ENCODE data around the gene MTMR2. TPM values are rescaled to one million over a fixed set of nuclear protein-coding genes. Genes with fewer than 3 reads are reported as not detected.
"Not testable (repeated sequence)": the region's sequence is repeated elsewhere in the genome, so short reads cannot be mapped to it uniquely, and the experiment has no call there.

MTMR2 gene
- total RNA-seq, 1 donor from 2014 or later: 37.3 TPM

DNA sequence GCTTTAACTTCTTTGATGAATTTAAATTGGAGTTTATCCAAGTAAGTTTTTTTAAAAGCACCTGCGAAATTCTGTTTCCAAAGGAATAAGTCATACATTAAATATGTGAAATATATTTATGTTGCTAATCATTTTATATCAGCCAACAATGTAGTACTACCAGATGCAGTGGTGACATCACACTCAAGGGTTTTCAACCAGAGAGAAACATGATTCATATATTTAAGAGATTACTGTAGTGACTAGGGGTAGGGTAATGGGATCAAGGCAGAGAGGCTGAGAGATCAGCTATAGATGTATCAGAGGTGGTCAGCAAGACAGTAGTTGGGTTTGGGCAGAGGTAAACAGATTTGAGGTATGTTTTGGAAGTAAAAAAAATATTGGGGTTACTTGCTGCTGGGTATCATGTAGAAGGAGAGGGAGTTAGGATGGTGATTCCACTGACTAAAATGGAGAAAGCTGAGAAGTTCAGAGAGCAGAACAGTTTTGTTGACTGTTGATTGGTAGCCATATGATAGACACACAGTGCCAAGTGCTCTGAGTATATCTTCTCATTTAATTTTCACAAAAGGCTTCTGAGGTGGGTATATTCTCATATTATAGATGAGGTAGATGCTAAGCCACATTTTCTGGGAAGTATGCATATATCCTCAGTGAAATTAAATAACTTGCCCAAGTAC lies 94.2 kb downstream of the MTMR2 start:
- DNase-seq (ENCODE audit: extremely low read depth, low read depth, low spot score): no peak

DNA sequence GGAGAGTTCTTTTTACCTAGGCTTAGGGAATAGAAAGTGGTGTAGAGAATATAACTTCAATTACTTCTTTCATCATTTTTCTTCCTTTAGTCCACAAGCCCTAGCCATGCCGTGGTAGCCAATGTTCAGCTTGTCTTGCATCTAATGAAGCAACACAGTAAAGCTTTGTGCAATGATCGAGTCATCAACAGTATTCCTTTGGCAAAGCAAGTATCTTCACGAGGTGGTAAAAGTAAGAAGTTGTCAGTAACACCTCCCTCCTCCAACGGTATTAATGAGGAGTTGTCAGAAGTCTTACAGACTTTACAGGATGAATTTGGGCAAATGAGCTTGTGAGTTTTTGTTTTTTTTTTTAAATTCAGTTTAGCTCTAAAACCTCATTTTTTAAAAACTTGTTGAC lies 96.2 kb downstream of the MTMR2 start:
- DNase-seq (ENCODE audit: extremely low read depth, low read depth, low spot score): no peak

DNA sequence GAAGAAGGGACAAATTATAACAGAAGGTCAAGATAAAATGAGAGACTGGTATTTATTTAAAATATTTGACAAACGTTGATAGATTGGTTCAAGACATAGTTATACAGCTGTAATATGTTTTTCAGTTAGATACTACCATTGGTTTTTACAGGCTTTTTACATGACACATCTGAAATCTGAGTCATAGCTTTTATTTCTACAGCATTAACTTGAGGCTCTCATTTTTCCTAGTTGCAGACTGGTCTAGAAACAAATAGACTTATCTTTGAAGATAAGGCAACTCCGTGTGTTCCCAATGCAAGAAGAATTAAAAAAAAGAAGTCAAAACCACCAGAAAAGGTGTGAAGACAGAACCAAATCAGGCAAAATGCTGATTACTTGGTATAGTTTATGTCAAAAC lies 102.3 kb downstream of the MTMR2 start:
- DNase-seq (ENCODE audit: extremely low read depth, low read depth, low spot score): no peak

DNA sequence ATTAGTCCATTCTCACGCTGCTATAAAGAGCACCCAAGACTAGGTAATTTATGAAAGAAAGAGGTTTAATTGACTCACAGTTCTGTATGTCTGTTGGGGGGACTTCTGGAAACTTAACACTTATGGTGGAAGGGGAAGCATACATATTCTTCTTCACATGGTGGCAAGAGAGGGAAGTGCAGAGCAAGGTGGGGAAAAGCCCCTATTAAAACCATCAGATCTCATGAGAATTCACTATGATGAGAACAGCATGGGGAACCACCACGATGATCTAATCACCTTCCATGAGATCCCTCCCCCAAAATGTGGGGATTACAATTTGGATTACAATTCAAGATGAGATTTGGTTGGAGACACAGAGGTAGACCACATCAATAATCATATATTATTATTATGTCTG lies 107.9 kb downstream of the MTMR2 start:
- no peak for DNase-seq (ENCODE audit: extremely low read depth, low read depth, low spot score)

DNA sequence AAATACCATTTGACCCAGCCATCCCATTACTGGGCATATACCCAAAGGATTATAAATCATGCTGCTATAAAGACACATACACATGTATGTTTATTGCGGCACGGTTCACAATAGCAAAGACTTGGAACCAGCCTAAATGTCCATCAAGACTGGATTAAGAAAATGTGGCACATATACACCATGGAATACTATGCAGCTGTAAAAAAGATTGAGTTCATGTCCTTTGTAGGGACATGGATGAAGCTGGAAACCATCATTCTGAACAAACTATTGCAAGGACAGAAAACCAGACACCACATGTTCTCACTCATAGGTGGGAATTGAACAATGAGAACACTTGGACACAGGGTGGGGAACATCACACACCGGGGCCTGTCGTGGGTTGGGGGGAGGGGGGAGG lies 112.9 kb downstream of the MTMR2 start:
- DNase-seq (ENCODE audit: extremely low read depth, low read depth, low spot score): not testable (repeated sequence)

DNA sequence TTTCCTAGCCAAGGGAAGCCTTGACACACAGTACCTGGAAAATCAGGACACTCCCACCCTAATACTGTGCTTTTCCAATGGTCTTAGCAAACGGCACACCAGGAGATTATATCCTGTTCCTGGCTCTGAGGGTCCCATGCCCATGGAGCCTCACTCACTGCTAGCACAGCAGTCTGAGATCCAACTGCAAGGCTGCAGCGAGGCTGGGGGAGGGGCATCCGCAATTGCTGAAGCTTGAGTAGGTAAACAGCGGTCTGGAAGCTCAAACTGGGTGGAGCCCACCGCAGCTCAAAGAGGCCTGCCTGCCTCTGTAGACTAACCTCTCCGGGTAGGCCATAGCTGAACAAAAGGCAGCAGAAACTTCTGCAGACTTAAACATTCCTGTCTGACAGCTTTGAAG lies 117.4 kb downstream of the MTMR2 start:
- not testable (repeated sequence) for DNase-seq (ENCODE audit: extremely low read depth, low read depth, low spot score)

DNA sequence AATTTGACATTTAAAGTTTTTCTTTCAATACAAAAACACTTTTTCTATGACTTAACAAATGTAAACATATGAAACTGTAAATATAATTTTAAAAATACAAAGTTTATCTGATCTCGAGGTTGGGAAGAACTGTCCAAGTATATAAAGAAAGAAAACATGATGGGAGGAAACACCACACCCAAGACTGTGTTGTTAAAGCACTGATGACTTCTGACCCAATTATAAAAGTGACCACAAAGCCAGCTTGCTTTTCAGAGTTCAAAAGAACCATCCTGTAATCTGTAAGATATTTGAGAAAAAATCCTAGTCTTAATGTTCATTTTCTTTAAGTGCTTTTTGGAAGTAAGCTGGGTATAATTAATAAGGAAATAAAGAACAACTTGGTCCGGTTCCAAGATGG lies 118.0 kb downstream of the MTMR2 start:
- DNase-seq (ENCODE audit: extremely low read depth, low read depth, low spot score): no peak

DNA sequence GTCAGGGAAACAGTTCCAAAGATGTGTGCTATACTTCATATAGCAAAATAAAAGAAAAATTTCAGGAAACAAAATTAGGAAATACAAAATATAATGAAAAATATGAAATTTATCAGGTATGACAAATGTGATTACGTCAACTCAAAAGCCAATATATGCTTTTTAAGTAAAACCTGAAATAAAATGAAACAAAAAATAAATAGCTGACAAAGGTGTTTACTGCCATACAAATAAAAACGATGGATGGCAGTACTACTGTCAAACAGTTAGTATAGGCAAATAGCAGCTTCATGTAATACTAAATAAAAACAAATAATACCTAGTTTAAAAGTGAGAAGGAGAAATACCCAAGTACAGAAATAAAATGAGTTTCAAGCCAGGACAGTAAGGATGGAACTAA lies 119.9 kb downstream of the MTMR2 start:
- no peak for DNase-seq (ENCODE audit: extremely low read depth, low read depth, low spot score)

DNA sequence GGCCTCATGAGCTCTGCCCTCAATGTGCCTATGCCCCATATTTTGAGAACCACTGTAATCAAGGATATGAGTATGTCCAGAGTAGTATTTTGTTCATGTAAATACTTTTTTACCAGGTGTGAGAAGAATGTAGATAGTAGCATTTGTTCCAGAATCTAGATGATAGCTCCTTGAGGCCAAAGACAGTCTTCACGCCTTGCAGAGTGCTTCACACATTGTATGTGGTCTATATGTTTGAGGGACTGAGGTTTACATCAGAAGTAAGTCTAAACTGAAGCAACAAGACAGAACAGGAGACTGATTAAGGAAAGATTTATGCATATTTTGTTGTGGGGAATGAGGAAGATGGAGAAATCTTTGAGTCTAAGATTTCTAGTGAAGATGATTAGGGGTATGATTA lies 121.1 kb downstream of the MTMR2 start:
- no peak for DNase-seq (ENCODE audit: extremely low read depth, low read depth, low spot score)

DNA sequence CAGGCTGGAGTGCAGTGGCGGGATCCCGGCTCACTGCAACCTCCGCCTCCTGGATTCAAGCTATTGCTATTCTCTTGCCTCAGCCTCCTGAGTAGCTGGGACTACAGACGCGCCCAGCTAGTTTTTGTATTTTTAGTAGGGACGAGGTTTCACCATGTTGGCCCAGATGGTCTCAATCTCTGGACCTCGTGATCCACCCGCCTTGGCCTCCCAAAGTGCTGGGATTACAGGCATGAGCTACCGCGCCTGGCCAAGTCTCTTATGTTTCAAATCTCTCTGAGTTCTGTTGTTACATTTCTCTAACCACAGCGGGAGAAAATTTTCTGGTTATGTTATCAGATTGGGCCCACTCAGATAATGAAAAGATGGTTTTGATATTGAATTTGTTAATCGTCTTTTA lies 123.5 kb downstream of the MTMR2 start:
- no peak for DNase-seq (ENCODE audit: extremely low read depth, low read depth, low spot score)

DNA sequence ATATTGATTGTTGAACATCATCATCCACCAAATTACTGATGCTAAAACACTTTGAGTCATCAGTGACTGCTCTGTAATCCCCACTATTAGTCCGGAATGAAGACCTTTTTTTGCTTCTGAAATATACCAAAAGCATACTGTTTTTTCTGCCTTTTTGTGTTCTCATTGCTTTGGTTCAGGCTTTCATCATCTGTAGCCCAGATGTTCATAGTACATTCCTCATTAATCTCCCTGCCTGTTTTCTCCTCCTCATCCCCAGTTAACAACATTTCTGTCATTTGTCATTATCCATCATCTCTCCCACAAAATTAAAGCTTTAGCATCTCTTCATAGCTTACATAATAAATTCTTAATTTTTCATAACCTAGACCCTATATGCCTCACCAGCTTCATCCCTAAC lies 124.4 kb downstream of the MTMR2 start:
- no peak for DNase-seq (ENCODE audit: extremely low read depth, low read depth, low spot score)

DNA sequence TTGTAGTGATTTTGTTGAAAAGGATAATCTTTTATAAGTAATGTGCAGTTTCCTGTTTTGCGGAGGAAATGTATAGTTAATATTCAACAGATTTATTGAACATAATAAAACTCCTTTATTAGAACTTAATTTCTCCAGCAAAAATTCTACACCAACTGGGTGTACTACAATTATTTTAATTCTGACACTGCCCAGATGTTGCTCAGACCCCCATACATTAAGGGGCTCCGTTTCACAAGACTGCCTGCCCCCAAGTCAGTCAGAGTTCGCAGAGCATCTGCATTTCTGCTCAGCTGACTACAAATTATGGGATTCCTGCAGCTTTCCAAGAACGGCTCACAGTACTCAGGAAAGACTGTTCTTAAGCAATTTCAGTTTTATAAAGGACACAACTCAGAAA lies 127.4 kb downstream of the MTMR2 start:
- no peak for DNase-seq (ENCODE audit: extremely low read depth, low read depth, low spot score)

DNA sequence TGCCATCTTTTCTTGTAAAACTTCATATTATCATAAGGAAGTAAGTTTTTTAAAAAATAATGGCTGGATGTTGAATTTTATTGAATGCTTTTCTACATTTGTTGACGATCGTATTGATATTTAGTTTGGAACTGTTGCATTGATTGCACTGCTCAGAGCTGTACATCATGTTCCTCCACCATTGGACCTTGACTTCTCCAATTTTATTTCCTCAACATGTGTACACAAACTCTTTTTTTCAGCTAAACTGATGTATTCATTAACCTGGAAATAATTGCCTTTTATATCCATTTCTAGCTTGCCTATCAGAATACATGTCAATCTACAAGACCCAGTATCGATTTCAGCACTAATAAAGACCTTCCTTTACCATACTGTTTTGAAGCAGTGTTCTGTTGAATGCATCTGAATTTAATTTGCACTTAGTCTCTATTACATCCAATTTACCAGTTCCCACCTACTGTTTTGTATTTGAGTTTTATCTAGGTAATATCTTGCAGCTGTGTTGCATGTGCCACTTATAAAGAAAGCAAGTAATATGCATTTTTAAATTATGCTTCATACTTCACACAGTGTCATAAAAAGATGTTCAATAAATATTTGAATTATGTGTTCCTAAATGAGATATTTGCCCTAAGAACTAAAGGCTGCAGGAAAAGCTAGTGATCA lies 128.1 kb downstream of the MTMR2 start:
- no peak for DNase-seq (ENCODE audit: extremely low read depth, low read depth, low spot score)

DNA sequence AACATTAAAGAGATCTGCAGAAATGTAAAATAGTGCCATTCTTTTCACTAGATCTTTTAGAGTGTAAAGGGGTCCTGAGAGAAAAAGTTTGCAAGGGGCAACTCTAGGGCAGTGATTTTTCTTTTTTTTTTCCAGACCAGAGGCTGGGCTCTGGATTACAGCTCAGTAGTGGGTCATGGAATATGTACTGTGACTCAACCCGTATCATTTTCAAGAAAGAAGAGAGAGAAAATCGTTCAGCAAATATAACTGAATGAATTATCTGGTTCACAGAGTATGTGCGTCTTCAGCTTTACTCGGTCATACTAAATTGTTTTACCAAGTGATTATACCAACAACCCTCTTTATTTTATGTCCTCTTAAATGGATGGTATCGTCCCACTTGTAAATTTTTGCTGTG lies 129.8 kb downstream of the MTMR2 start:
- no peak for DNase-seq (ENCODE audit: extremely low read depth, low read depth, low spot score)

DNA sequence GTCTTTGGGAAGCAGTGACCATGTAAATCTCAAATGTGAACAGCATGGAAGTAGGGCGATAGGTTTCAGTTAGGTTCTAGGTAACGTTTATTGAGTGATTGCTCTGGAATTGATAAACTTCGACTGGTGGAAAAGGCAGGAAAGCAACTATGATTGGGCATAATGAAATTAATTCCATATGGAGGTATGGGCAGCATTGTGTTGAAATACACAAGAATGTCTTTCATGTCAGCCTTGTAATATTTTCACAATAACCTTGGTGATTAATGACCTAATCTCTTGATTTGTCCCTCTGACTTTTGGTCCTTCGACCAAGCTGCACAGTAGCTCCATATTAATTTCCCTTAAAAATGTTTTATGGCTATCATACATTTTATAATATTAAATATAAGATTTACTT lies 130.8 kb downstream of the MTMR2 start:
- DNase-seq (ENCODE audit: extremely low read depth, low read depth, low spot score): no peak

DNA sequence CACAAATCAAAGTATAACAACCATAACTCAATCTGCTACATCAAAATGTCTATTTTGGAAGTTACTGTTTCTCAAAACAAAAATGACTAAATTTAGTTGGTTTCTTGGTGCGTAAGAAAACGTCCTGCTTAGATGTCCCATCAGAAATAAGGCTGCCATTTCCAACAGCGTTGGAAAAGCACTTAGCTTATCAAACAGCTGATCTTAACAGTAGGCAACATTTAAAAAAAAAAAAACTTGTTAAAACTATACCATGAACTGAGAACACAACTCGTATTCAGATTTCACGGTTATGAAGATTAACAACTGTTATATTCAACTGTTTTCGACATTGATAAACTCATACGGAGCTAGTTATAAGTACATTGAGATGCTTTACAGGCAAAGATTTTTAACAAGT lies 131.2 kb downstream of the MTMR2 start:
- no peak for DNase-seq (ENCODE audit: extremely low read depth, low read depth, low spot score)

DNA sequence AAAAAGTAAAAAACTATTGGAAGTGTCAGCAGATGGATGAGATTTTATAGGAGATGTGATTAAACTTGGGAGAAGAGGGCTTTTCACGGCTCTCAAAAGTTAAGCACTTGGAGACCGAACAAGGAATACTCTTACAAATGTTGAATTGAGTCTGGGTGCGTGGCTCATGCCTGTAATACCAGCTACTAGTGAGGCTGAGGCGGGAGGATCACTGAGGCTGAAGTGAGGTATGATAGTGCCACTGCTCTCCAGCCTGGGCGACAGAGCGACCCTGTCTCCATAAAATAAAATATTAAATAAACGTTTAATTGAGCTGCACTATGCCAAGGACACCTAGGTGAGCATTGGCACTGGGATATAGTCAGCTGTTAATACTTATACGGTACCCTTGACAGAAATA lies 131.7 kb downstream of the MTMR2 start:
- DNase-seq (ENCODE audit: extremely low read depth, low read depth, low spot score): no peak

DNA sequence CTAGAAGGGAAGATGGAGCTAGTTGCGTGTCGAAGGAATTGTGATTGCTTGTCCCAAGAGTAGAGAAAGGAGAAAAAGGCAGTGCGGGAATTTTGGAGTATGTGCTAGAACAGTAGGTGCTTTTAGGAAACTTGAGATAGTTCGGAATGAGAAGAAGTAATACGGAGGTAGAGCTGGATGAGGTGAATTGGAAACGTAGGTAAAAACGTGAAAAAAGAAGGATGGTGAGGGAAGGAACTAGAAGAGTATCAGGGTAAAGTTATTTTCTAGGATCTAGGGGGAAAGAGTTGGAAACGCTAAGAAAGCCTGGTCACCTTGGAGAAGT lies 132.2 kb downstream of the MTMR2 start:
- no peak for DNase-seq (ENCODE audit: extremely low read depth, low read depth, low spot score)

DNA sequence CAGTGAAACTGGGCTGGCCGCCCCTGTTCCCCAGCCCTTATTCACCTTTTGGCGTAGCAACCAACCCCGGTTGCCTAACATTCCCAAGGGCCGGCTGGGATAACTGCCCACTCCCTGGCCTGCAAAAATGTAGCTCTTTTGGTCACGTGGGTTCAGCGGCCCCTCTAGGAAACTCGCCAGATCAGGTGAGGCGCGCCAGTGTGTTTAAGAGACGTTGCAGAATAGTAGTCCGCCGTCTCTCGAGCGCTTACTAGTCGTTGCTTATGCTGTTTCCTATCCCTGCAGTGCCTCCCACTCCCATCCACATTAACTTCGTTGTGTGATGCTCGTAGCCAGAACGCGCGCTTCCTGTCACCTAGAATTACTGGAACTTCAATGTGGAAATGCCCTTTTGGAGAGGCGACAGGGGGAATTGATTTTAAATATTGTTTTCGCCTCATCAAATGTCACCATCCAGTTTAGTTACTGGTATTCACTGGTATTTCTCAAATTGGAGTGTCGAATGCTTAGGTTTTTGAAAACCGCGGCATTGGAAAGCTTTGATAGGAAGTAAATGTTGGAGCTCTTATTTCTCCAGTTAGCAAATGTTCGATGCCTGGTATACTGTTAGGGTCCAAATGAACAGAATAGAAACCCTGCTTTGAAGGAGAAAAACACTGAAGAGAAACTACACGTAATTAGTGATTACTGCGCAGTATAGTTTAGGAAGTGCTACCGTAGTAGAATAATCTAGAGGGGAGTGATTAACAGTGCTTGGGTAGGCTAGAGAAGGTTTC lies 132.8 kb downstream of the MTMR2 start:
- DNase-seq (ENCODE audit: extremely low read depth, low read depth, low spot score): no peak

DNA sequence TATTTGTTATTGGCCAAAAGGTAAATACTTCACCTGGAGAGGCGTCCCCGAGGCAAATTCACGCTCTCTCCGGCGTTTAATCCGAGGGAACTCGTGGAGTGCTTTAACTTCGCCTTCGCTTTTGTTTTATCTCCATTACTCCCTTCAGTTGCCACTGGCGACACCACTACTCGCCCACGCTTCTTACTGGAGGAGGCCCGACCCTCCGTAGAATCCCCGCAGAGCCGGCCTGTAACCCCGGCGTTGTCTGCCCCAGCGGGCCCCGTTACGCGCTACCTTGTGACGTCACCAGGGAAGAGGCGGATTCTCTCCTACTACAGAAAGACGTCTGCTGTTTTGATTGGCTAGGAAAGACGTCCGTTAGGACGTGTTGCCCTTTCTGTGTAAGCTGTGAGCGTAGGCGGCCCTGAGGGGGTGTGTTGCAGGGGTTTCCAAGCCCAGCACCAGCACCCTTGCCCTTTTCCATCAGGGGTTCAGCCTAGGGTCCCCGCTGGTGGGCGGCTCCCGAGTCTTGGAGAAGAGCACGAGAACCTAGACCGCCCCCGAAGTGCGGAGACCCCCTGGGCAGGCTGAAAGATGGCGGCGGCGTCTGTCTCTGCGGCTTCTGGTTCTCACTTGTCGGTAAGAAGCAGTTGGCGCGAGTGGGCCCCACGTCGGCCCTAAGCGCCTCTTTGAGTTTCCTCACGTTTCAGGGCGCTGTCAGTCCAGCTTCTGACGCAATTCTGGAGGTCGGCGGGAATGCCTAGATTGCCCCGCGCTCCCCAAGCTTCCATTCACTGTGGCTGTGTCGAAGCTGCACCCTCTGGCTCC lies 133.6 kb downstream of the MTMR2 start, which contains the start of gene CEP57:
Gene CEP57 (plus strand): TSS at position 376 of the 810 bp plus-strand sequence. CDS start 201 bp downstream, at position 577.
- DNase-seq (ENCODE audit: extremely low read depth, low read depth, low spot score): peak; percentile 90

DNA sequence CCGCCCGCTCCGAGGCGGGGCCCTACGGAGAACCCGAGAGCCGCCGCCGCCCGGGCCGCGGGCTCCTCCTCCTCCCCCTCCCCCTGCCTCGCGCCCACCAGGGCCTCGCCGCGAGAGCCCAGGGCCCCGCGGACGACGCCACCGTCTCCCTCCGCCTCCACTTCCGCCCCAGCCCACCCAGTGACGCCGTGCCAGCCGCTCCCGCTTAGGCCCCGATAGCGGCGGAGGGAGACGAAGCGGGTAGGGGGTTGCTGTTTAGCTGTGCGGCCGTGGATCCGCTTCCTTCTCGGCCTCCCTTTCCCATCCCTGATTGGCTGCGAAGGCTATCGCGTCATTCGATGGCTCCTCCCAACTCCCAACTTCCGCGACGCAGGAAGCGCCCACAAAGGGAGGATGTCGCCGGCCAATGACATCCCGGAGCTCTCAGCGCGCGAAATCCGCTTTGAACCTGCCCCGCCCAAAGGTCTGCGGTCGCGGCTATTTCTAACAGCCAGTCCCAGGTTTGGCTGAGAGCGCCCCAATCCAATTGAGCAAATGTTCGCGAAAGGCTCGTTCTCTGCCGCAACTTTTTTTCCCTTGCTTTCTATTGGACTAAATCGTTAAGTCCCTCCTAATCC lies 134.3 kb downstream of the MTMR2 start, which contains the start of gene FAM76B:
Gene FAM76B (minus strand): TSS at position 277 of the 617 bp plus-strand sequence. CDS start 304 bp downstream, outside the sequence.
- peak; percentile 81 for DNase-seq (ENCODE audit: extremely low read depth, low read depth, low spot score)

Data from glomerular endothelial cell (primary cell).